NOMO-1 (cell line): ENCODE measurements around the gene GFM1.

Experiments used
- DNase-seq, 2 experiments: peaks; one replicate each; lab custom pipeline; 2025; ENCODE audit not compliant: unreplicated experiment in 2 of 2; lab: John Stamatoyannopoulos, UW

GFM1 gene

GRCh38 chr3:158644345-158644908, at the start of gene GFM1:
Gene GFM1, plus strand, starts transcription at chr3:158644527. Its CDS starts 108 bp downstream, at chr3:158644635.
- DNase-seq: peak; percentile 98 to 100

GRCh38 chr3:158600787-158601186, 43.5 kb upstream of the GFM1 start:
- no peak for DNase-seq

DNA sequence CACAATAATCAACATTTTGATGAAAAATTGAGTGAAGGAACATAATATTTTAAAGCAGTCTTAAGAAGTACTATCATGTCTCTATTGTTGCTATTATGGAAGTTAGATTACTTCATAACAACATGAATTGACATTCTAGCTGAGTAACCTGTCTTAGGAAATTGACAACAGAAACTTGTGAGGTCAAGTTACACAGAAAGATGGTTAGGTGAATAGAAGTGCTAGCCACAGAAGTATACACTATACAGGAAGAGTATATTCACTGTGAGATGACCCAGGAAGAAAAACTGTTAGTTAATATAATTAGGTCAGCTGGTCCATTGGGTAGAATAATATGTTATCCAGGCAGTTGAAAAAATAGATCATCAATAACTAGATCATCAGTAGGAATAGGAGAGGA, 42.1 kb upstream of the GFM1 start:
- DNase-seq: no peak

GRCh38 chr3:158617982-158618875, 26.1 kb upstream of the GFM1 start:
- DNase-seq: no peak

- DNase-seq: no peak
Measured at GRCh38 chr3:158625881-158626280, 18.4 kb upstream of the GFM1 start.

DNA sequence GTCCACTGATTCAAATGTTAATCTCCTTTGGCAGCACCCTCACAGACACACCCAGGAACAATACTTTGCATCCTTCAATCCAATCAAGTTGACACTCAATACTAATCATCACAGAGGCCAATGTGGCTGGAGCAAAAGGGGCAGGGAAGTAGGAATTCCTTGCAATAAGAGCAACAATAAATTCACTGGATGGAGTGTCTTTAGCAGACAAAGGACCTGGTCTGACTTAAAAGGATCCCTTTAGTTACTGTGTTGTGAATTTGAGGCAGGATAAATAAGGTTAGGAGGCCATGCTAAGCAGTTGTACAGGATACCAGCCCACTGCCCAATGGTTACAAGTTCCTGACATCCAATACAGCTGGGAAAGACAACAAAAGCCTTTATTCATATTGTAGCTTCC, 12.3 kb upstream of the GFM1 start:
- DNase-seq: no peak

GRCh38 chr3:158640646-158641045, 3.7 kb upstream of the GFM1 start:
- no peak for DNase-seq

- DNase-seq: no peak
Measured at GRCh38 chr3:158642005-158642404, 2.3 kb upstream of the GFM1 start.

- DNase-seq: no peak
Measured at GRCh38 chr3:158642474-158643210, 1.7 kb upstream of the GFM1 start.

DNA sequence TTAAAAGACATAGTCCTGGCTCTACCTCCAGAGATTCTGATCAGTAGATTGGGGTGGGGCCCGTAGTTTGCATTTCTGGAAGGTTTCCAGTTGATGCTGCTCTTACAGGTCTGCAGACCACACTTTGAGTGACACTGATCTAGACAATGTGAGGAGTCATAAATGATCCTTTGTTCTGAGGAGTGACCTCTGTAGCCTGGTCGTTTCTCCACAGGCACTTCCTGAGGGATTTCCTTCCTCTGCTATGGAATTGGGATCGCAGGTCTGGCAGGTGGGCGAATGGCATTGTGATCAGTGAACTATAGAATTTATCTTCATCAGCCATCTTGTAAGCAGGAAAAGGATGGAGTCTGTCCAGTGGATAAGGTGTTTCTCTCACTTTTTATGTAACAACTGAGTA, 5.5 kb downstream of the GFM1 start:
- no peak for DNase-seq

- DNase-seq: no peak
Measured at GRCh38 chr3:158651192-158651591, 6.9 kb downstream of the GFM1 start.

DNA sequence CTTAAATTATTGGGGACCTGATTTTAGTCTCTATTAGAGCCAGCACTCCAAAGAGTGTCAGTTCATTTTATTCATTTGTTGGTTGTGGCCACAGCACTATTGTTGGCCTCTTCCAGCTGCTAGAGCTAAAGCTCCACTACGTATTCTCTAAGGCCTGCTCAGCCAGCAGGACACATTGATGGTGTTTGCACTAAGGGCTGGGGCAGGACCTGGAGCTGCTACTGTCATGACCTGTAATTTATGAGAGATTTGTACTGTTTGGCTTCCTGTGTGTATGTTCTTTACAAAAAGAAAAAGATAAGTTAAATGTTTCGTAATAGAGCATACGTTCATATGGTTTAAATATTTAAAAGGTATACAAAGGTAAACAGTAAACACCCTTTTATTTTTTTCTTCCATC, 8.1 kb downstream of the GFM1 start:
- no peak for DNase-seq

DNA sequence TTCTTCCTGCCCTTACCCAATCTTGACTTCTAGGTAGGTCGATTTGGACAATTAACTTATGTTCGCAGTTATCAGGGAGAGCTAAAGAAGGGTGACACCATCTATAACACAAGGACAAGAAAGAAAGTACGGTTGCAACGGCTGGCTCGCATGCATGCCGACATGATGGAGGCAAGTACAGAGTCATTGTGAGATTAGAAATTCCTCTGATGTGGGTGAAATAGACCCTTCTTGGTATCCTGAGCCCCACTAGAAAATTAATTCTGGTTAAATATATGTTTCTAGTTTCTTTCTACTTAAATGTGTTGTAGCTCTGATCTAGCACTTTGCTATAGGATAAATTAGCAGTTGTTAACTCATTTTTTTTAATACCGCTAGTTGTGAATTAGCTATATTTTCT, 14.6 kb downstream of the GFM1 start:
- DNase-seq: no peak

- peak in 1 of 2 experiments; percentile 60 for DNase-seq
Measured at GRCh38 chr3:158659454-158660237, 15.3 kb downstream of the GFM1 start.

DNA sequence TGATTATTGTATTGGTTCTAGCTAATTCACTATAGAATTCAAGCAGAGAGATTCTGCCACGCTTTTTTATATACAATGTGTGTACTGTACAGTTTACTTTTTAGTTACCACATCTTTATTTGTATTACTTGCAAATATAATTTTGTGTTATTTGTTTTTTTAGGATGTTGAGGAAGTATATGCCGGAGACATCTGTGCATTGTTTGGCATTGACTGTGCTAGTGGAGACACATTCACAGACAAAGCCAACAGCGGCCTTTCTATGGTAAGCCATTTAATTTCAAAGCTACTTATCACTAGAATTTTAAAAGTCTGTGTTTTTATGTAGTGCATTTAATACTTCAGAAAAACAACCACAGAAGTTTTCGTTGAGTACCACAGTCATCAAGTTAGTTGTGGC, 16.4 kb downstream of the GFM1 start:
- DNase-seq: no peak

DNA sequence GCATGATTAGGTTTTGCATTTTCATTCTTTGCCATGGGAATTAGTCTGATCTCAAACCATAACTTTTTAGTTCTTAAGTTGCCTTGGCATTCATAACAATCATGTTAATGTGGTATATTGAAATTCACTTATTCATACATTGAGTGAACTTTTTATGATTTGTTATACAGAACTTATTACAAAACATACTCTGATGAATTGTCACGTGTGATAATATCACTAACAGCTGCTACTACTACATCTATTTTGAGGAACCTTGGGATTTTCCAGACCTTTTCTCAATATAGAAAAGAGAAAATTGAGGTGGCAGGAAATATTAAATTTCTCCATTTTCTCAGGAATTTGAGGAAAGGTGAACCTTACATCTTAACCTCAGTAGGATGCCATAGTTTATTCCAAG, 18.9 kb downstream of the GFM1 start:
- DNase-seq: no peak

DNA sequence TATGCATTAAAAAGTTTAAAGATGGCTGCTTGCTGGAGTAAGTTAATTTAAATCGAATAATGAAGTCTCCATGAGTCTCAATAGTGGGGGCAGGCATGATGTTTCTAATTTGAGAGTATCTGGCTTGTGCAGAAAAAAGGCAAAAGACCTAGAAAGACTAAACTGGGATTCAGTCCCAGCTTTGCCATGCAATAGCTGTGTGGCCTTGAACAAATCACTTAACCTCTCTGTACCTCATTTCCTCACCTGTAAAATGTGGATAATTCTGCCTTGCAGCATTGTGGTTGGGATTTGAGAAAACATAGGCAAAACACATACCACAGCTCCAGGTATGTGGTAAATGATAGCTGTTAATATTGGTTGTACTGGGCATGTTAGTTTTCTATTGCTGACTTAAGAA, 19.5 kb downstream of the GFM1 start:
- DNase-seq: no peak

DNA sequence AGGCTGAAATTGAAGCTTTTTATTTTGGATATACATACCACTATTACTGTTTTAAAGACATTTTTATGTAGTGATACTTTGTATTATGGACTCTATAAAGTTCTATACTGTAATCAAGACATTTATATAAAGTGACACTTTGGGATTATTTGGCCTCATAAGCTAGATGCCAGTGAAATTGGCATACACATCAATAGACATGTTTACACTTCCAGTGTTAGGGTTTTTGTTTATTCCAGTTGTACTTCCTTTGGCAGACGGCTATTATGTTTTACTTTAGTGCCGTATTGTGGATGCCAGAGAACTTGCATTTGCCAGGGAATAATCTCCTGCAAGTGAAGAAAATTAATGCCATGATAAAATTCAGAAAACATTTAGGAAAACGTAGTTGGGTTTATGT, 22.1 kb downstream of the GFM1 start:
- DNase-seq: no peak

DNA sequence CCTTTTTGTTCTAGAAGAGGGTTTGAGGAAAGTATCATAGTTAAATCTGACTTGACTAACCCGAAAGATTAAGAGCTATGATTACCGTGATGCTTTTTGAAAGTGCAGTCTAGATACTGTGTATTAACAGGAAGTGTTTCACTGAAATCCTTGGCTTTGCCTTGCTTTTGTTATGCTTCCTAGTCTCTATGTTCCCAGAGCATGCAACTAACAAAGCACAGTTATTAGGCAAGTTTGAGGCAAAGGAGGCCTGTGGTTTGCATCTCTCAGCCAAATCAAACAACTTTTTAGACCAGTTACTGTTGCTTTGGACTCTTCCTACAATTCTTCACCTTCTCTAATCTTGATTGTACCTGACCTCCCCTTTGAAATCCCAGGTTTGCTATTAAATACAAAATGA, 24.2 kb downstream of the GFM1 start:
- DNase-seq: no peak

DNA sequence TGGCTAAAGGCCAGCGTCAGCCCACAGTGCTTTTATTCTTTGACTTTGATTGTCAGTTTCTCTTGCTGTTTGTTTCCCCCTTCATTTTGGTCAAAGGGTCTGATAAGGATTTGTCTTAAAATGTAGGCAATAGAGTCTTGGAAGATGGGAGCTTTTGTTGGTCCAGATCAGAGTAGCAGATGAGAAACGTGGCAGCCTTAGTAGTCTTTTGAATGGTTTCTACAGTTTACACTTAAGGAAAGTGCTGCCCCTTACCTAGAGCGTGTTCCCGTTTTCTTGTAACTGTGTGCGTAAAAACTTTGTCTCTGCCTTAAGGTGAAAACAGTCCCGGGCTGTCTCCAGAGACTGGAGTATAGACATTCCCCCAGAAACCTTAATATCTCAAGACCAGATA, 27.5 kb downstream of the GFM1 start:
- DNase-seq: no peak
